ENCODE results near the gene TM4SF4. TPM values are rescaled to one million over a fixed set of nuclear protein-coding genes. Genes with fewer than 3 reads are reported as not detected.

The TM4SF4 gene
- total RNA-seq, result 10 to 100 TPM; 38.2 to 90.1 (median 45.8) TPM
- 100 to 1,000 TPM in 1 of 2 donors, 10 to 100 TPM in 1; 18.9 to 411 TPM for polyA plus RNA-seq

DNA sequence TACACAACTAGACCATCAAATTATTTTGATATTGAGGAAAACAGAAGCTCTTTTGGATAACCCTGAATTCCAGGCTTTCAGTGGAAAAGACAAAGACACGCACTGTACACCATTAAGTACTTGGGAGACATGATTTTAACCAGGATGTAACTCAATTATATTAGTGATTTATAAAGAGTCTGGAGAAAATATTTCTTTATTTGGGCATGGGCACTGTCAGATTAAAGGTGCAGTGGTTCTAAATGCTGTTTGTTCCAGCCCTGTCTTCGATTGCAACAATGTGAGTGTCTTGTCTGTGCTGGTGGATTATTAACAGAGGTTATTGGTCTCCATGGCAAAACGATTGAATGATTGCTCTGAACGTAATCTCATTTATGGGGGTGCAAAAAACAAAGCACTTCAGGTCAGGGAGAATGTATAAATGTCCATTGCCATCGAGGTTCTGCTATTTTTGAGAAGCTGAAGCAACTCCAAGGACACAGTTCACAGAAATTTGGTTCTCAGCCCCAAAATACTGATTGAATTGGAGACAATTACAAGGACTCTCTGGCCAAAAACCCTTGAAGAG, at the start of gene TM4SF4:
TSS of gene TM4SF4 (plus strand) at position 448 of the 568 bp plus-strand sequence. CDS start 181 bp downstream, outside the sequence.
- 28 to 30% methylated on average over 5 of the region's 5 CpGs for WGBS, 2 donors
- DNase-seq, result no peak

GRCh38 chr3:149424918-149425317, 49.6 kb upstream of the TM4SF4 start:
- Histone ChIP-seq H3K9me3 (no peaks in the 10 kb centered on the region), H3K4me3 (no peak overlapping the region), H3K4me1 (no peaks in the 10 kb centered on the region), H3K27ac (no peak overlapping the region), H3K27me3 (no peaks in the 10 kb centered on the region), H3K36me3 (no peaks in the 10 kb centered on the region)
- TF ChIP-seq CTCF (IDR thresholded peaks at IDR 0.05), result no peak
- ATAC-seq, result peak in 2 of 4 donors; percentile 14 to 54
- intact Hi-C loops (cut with DNase I), result no loop called here
- FAIRE-seq, result no peak
- DNase-seq, result no peak
- WGBS, 2 donors, result 66% methylated on average over 2 of the region's 2 CpGs

More for the DNA sequence above, at the start of gene TM4SF4:
- TF ChIP-seq CTCF (IDR thresholded peaks at IDR 0.05), result no peak
- Histone ChIP-seq H3K36me3 (no peaks in the 10 kb centered on the region), H3K27me3 (no peaks in the 10 kb centered on the region), H3K9me3 (no peaks in the 10 kb centered on the region), H3K4me1 (peaks cover 14 to 39% (median 28%) of the 10 kb centered on the region in 3 donors), H3K4me3 (peak within 1 kb of the TSS in 2 of 4 donors; percentile 23 to 24), H3K27ac (peak within 1 kb of the TSS; percentile 37 to 83 (median 64))
- ATAC-seq (peak in 3 of 4 donors; percentile 28 to 42 (median 38)), FAIRE-seq (no peak)
- intact Hi-C loops (cut with DNase I), result no loop called here

- intact Hi-C loops (cut with DNase I), result no loop called here
- DNase-seq (no peak), ATAC-seq (no peak), FAIRE-seq (no peak)
- Histone ChIP-seq H3K36me3 (no peaks in the 10 kb centered on the region), H3K9me3 (no peaks in the 10 kb centered on the region), H3K27me3 (no peaks in the 10 kb centered on the region), H3K27ac (no peak overlapping the region), H3K4me1 (no peaks in the 10 kb centered on the region), H3K4me3 (no peak overlapping the region)
- WGBS, 2 donors, result 56 to 66% methylated on average over 2 of the region's 2 CpGs
- no peak for TF ChIP-seq CTCF (IDR thresholded peaks at IDR 0.05)
Observed at GRCh38 chr3:149426325-149426724, 48.2 kb upstream of the TM4SF4 start.

GRCh38 chr3:149428087-149428486, 46.4 kb upstream of the TM4SF4 start:
- no peaks in the 10 kb centered on the region for H3K4me1 ChIP-seq
- H3K4me3 ChIP-seq, result no peak overlapping the region
- no peak overlapping the region for H3K27ac ChIP-seq
- ATAC-seq, result no peak
- intact Hi-C loops (cut with DNase I), result no loop called here
- no peaks in the 10 kb centered on the region for H3K9me3 ChIP-seq
- no peak for TF ChIP-seq CTCF (IDR thresholded peaks at IDR 0.05)
- no peaks in the 10 kb centered on the region for H3K27me3 ChIP-seq
- DNase-seq, result no peak
- 95 to 96% methylated on average over 2 of the region's 2 CpGs for WGBS, 2 donors
- FAIRE-seq, result no peak
- no peaks in the 10 kb centered on the region for H3K36me3 ChIP-seq

DNA sequence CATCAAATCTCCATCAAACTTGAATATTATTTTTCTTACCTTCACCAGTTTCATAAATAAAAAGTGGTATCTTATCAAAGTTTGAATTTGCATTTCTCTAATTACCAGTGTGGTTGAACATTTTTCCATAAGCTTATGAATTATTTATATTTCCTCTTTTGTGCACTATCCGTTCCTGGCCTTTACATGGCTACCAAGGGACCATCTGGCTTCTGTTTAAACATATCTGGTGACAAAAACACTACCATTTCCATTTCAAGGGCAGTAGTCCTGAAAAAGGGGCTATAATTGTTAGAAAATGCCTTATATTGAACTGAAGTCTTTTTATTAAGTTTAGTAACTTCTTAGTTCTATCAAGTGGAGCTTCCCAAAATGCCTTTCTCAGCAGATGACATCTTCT, 44.3 kb upstream of the TM4SF4 start:
- no peak for FAIRE-seq
- Histone ChIP-seq H3K4me3 (no peak overlapping the region), H3K27me3 (no peaks in the 10 kb centered on the region), H3K4me1 (no peaks in the 10 kb centered on the region), H3K27ac (no peak overlapping the region), H3K9me3 (no peaks in the 10 kb centered on the region), H3K36me3 (no peaks in the 10 kb centered on the region)
- TF ChIP-seq CTCF (IDR thresholded peaks at IDR 0.05), result no peak
- no peak for DNase-seq
- 60 to 80% methylated on average over 1 of the region's 1 CpG for WGBS, 2 donors
- ATAC-seq, result no peak
- intact Hi-C loops (cut with DNase I), result no loop called here

Data from pancreas (tissue), 10 donors.